Activated CD4-positive, alpha-beta T cell treated with anti-CD3 and anti-CD28 coated beads for 24 hours (primary cell): Measurements from ENCODE around the gene STX18.

Experiments
- DNase-seq, 2 donors: peaks; one replicate each; pipeline ENCODE4 v3.0.0-alpha.2; 2020; ENCODE audit warnings: low read depth in 2 of 2

STX18 gene

DNA sequence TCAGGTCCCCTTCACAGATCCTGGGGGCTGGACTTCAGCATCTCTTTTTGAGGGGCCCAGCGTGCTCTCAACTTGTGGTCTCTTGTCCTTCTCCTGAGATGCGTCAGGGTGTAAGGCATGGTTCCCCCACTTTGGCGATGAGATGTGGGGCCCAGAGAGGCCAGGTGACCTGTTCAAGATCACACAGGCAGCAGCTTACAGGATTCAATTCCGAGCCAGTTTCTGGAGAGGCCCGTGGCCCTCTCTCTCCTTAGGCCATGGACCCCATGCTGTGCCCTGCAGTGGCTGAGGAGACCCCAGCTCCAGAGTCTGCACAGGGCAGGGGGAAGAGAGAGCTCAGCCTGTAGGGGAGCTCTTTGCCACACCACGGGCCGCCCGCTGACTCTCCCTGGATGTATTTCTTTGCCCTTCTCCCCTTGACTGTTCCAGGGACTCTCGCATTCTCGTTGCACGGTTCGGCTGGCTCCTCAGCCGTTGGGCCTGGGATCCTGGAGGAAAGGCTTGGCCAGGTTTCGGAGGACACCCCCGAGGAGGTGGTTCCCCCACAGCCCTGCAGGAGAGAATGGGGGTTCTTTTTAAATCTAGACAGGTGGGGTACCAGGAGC is 136.4 kb downstream of the STX18 start:
- DNase-seq: no peak

DNA sequence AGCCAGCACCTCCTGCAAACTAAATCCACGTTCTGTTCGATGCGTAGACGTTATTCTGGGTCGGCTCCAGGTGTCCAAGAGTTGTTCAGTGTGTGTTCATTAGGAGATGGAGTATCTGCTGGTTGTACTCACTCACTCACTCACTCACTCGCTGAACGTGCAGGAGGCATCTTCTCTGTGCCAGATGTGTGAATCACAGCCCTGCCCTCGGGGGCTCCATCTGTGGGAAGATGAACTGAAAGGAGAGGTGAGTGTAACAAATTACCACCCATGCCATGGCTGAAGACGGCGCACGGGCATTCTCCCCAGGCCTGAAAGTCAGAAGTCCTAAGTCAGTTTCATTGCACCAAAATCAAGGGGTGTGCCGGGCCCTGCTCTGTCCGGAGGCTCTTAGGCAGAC is 138.9 kb downstream of the STX18 start:
- DNase-seq: no peak

DNA sequence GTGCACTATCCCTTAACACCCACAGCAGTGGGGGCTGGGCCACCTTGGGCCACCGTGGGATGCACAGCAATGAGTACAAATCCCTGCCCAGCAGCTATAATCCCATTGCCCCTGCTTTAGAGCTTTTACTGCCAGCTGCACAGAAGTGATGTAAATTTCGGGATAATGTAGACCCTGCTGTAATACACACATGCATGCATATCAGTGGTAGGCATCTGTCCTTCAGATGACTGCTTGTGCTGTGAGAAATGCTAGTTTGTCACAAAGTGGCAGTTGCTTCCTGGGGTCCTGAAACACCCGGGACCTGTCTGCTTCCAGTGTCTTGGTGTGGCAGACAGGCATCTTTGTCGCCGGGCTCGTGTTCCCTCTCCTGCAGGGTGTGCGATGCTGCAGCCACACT is 140.8 kb downstream of the STX18 start:
- no peak for DNase-seq

DNA sequence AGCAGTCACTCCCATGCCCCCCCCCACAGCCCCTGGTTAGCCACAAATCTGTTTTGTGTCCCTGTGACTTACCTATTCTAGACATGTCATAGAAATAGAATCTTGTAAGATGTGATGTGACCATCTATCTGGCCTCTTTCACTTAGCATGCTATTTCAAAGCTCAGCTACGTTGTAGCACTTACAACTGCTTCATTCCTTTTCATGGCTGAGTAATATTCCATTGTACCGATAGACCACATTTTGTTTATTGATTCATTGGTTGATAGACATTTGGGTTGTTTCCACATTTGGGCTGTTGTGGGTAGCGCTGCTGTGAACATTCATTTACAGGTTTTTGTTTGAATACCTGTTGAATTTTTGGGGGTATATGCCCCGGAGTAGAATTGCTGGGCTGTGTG is 143.4 kb downstream of the STX18 start:
- no peak for DNase-seq

DNA sequence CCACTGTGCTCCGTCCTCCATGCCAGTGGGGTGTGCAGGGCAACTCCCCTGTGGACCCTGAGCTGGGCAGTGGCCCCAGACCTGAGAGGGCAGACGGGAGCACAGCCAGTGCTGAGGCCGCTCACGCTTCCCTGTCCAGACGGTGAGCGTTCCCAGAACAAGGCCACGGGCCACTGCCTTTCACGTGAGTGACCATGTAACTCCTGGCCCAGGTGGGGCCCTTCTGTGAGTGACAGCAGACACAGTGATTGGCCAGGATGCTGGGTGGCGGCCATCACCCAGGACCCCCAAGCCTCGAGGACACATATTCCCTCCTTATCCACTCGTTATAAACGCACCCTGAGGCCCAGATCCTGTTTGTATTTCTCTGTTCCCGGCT is 144.4 kb downstream of the STX18 start:
- no peak for DNase-seq

DNA sequence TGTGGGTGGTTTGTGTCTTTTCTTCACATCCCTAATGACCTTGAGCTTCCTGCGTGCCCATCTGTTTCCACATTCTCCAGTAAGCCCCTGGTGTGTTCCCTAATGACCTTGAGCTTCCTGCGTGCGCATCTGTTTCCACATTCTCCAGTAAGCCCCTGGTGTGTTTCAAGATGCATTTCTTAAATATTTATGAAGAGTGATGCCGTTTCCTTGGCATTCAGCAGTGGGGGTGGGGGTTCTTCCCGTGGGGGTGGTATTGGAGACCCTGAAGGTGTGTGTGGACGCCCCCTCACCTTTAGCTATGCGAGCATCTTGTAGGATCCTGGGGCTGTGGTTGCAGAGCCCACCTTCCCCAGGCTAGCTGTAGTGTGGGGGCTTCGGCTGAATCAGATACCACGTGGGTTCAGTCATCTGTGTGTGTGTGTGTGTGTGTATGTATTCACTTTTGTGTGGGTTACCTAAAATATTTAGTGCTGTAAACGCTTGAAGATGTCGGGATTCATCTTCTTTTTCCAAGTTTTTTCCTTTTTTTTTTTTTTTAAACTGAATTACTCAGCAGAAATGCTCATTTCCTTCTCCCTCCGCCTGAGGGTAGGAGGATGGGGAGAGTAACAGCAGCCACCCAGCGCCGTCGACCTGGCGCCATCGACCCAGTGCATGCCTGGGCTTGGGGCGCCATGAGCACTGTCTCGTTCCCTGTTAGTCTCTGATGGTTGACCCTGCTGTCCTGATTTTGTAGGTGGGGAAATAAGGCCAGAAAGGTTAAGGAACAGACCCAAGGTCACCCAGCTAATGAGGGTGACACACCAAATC is 145.0 kb downstream of the STX18 start:
- no peak for DNase-seq

DNA sequence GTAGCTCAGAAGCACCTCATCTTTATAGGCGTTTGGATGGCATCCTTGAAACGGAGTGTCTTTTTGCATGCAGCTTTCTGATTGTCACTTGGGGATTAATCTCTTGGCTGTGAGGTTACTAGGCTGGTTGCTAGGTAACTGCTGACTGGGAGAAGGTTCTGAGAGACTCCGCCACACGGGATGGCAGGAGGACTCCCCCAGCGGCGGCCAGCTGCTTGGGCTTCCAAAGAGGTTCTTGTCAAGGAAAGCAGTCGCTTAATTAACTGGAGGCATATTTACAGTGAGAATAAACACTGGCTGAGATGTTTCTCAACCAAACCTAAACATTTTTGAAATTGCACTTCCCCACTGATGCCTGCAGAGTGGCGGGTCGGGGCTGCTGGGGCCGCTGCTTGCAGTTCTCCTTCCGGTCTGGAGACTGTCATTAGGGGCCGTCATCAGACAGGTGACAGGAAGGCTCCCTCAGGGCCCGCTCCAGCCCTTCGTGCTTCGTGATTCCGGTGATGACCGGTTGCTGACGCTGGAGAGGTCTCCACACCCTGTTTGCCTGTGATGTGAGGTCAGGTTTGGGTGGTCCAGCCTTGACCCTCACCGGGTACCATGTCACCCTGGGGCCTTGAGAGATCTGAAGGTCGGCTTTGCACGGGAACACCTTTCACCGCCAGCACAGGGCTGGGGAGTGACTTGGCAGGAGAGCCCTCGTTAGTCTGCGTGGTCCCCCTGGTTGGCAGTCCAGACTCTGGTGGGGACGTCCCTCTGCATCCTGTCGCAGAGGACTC is 145.8 kb downstream of the STX18 start:
- DNase-seq: no peak

DNA sequence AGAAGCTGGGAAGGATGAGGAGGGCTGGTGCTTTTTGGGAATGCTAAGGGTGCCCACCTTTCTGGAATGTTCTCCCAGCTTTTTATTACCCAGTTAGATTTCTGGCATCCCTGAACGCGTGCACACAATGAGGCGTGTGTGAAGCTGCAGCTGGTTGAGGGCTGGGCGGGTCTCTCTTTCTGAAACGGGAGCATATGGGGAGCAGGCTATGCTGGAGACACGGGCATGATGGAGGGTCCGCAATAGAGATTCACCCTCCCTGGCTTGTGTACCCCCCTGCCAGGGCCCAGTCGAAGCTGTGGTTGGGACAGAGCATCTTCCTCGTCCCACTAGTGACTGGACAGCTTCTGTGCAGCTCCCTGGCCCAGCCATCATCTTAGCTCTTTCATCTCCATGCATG is 146.5 kb downstream of the STX18 start:
- DNase-seq: no peak

DNA sequence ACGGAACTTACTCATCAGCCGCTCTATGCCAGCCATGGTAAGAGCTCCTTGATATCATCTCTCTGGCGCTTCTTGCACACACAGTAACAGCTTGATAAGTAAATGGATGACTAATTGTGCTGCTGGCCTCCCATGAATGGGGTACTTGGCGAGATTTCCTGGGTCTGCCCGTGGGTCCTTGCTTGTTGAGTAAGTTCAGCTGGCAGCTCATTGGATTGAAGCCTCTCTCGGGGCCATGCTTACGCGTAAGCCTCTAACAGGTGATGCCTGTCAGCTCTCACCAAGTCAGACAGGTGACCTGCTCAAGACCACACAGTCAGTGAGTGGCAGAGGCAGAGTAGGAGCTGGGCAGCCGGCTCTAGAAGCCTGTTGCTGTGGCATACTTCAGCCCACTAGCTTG is 147.2 kb downstream of the STX18 start:
- DNase-seq: no peak

DNA sequence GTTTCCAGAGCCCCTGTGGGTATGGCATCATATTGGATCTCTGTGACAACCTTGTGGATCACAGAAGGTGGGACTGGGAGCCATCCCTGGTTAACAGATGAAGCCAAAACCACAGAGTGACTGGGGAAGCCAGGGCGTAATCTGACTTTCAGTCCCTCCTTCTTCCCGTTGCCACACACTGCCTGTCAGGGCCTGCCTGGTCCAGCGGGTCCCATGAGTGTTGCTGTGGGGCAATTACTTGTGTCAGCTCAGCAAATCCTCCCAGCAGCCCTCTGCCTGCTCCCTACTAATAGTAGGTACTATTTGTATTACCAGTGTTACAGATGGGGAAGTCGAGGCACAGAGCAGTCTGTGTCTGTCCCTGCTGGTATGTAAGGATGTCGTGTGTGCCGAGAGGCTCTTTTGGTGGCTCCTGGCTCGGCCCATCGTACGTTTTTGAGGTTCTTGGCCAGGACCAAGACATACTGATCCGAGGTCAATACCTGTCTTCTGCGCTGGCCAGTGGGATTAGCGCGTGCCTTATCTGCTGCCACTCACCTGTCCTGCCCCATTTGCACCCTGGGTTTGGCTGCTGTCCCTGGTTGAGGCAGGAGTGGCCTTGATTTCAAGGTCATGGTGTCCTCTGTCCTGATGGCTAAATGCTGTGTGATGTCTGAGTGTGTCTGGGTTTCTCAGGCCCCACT is 149.2 kb downstream of the STX18 start:
- no peak for DNase-seq

DNA sequence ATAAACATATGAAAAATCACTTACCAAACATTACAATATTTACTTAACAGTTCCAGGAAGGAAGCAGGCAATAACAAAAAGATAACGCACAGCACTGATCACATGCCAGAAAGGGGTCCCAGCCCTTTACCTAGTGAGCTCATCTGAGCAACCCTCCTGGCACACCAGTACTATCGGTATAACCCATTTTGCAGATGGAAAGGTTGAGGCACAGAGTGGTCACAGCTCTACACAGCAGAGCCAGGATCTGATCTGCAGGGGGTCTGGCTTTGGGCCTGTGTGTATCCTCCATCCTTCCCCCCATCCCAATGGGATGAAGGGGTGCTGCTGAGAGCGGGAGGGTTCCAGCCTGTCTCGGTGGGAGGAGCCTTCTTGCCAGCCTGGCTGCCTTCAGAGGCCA is 150.0 kb downstream of the STX18 start:
- no peak for DNase-seq

DNA sequence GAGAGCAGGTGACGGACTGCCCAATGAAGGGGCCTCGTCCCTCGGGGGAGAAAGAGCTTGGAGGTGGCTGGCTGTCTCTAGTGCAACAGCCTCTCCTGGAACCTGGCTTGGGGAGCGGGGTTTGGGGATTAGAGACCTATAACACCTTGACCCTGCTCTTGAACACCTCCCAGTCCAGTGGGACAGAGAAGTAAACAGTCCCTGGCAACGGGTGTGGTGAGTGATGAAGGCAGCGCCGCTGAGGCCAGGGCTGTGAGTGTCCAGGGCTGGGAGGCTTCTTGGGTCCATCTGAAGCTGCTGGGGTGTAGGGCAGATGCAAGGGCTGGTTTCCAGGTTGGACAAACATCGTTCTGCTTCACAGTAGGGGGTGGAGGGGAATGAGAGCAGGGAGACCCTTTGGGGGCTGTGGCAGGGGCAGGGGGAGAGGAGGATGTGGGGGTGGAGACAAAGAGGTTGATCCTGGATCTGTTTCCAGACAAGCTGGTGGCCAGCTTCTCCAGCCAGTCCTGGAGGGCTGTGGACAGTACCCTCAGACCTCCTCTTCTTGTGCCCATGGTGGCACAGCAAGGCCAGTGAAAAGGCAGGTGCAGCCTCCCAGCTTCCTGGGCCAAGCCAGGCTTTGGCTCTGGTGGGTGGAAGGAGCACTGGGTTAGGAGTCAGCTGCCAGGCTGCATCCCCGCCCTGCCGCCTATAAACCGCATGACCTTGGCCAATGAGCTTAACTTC is 151.2 kb downstream of the STX18 start:
- DNase-seq: no peak

DNA sequence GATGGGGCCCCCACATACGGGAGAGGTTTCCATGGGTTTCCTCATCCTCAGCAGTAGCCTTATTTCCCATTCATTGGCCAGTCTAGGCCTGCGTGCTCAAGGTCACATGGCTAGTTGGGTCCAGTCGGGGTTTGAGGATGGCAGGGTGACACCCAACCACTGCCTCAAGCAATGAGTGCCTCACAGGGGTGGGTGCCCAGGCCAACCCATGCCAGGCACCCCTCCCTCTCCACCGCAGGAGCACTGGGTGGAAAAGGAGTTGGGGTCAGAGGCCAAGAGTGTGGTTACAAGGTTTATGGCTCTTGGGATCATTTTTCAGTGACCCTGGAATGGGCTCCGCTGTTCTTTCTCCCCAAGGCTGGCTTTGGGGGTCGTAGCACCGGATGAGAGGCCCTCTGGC is 151.8 kb downstream of the STX18 start:
- DNase-seq: no peak

DNA sequence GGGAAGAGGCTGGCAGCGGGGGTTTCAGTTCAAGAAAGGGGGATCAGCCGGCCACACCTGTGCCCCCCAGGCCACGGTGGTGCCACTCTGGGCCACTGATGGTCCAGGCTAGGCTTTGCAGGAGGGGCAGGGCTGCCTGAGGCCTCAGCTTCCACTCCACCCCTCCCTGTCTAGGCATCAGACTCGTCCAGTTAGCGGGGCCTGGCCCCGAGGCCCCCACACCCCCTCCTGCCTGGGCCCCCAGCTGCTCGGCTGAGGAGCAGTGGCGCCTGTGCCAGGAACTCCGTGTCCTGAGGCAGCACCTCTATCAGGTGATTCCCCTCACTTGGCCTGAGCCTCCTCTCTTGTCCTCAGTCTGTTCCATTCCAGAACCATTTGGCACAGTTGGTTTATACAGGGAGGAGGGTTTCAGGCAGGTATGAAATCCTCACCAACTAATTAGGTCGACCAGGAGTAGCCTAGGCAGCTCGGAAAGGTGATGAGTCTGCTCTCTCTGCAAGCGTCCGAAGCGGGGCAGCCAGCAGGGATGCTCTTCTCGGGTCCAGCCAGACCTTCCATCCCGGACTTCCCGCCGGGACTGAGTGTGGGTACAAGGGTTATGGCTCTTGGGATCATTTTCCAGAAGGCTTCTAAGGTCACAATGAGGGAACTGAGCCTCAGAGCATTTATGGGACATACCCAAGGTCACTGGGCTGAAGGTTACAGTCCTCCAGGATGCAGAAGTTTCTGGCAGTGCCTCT is 152.8 kb downstream of the STX18 start:
- no peak for DNase-seq

DNA sequence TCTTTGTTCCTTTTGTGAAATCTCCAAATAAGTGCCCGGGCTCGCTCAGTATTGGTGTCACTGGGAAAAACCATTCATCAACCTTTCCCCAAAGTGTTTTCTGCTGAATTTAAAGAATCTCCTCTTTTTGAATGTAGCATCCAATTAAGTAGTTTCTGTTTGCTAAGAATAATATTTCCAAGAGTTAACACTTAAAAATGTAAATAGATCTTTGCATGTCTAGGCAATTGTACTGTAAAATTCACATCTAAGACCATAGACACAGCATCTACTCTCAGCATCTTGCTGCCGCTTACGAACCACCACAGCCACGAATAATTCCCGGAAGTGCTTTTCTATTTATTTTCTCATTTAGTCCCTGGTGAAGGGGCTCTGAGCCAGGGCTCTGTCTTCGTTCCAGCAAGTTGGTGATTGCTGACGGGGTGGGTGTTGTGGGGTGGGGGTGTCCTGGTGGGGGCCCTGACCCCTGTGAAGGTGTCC is 153.5 kb downstream of the STX18 start:
- no peak for DNase-seq

DNA sequence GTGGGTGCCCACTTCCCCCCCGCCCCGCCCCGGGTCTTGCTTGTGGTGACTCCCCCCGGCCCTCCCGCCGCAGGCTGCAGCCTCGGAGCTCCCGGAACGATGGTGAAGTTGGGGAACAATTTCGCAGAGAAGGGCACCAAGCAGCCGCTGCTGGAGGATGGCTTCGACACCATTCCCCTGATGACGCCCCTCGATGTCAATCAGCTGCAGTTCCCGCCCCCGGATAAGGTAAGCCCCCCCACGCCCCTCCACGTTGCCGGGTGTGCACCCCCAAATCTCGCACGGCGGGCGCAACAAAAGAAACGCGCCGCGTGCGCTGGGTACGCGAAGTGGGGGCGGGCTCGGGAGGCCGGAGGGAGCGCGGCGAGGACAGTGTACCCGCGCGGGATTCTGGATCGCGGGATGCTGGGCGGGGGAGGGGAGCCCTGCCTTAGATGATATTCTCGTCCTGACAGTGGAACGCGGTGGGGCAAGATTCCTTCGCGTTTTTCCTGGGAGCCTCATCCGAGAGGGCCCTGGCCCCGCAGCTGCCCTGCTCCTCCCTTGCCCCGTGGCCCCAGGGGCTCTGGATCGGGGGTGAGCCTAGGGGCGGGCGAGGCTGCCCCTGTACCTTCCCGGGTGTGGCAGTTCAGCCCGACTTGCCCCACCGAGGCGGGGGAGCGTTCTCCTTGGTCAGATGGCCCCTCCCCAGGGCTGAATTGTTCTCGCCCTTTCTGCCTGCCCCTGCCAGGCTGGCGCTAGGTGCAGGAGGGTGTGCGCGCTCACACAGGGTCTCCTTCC is 154.1 kb downstream of the STX18 start:
- DNase-seq: no peak

DNA sequence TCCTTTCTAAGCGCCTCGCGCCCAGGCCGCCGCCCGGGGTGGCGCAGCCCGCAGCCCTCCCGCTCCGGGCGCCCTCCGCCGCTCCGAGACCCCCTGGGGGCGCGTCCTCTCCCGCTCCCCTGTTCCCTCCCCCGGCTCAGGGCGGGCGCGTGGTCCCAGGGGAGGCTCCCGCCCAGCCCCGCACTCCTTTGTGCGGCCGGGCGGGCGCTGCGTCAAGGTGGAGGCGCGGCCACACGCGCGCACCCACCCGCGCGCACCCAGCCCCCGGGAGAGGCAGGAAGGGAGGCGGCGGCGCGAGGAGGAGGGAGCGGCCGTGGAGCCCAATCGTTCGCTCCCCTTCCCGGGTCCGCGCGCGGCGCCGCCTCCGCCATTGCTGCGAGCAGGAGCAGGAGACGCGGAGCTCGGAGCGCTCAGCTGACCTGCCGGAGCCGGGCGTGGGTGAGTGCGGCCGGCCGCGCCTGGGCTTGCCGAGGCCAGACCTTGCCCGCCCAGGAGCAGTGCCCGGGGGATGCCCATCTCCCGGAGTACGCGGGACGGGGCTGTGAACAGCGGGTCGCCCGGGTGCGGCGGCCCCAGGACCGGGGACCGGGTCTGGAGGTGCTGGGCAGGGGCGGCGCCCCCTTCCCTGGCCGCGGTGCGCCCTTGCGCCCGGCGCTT is 155.0 kb downstream of the STX18 start, which contains the start of gene NSG1:
NSG1 (plus strand) TSS at position 367 of the 657 bp plus-strand sequence. CDS start 528 bp downstream, outside the sequence.
- DNase-seq: peak in 1 of 2 donors; percentile 15

DNA sequence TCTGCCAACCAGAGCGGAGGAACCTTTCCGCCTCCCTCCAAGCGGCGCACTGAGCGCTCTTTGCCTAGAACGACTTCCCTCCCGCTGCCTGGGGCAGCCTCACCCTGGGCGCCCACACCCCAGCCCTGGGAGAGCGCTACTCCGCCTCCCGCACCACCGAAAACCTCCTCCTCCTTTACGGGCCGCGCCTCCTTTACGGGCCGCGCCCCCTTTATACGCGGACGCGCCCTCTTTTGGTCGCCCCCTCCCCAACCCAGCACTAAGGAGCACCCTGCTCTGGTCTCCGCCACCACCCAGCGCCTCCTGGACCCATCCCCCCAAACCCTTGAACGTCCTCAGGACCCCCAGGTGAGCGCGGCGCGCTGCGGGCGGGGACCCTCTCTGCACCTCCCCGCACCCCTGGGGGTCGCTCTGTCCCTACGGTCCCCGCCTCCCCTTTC is 155.5 kb downstream of the STX18 start:
- peak in 1 of 2 donors; percentile 21 for DNase-seq

DNA sequence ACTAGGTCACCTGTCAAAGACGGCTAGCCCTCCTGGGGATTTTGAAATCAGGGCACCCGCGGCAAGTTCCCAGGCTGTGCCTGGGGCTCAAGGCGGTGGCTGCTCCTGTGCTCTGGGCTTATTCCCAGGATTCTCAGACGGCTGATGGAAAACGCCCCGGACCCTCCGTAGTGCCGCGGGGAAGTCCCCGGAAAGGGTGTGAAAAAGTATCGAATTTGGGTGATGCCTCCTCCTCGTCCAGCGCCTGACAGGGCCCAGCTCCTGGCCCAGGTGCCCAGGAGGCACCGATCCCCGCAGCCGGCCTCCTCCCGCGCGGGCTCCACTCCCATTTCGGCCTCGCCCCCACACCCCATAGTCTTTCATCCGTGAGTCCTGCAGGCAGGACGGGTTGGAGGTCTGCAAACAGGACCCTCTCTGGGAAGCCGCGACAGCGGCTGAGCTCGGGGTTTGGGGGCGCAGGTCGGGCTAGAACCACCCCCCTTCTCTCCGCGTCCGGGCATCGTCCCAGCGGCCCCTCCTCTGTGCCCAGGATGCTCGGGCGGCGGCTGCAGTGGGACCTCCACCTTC is 156.0 kb downstream of the STX18 start:
- no peak for DNase-seq
